Lower lobe of right lung (tissue), 2 donors: Measurements from ENCODE around the gene VKORC1. TPM values are rescaled to one million over a fixed set of nuclear protein-coding genes. Genes with fewer than 3 reads are reported as not detected.

Experiments
- ATAC-seq, 2 donors: fragments of 200-7000 bp; cut with Tn5 transposase; one replicate each; pipeline ENCODE4 v1.9.1; 2020 to 2022; ENCODE audit warnings: mild to moderate bottlenecking in 2 of 2, moderate library complexity in 2 of 2
- DNase-seq: peaks from one replicate; pipeline ENCODE4 v3.0.0-alpha.2; 2020
- H3K27ac ChIP-seq: fragments of 200-600 bp; one replicate; pipeline ENCODE4 v1.8.0; 2022
- H3K27me3 ChIP-seq: fragments of 200-600 bp; one replicate; pipeline ENCODE4 v1.8.0; 2022; ENCODE audit warnings: low read depth
- H3K36me3 ChIP-seq: fragments of 200-600 bp; one replicate; pipeline ENCODE4 v1.8.0; 2022; ENCODE audit warnings: mild to moderate bottlenecking
- H3K4me1 ChIP-seq: fragments of 200-600 bp; one replicate; pipeline ENCODE4 v1.8.0; 2022
- H3K4me3 ChIP-seq: fragments of 200-600 bp; one replicate; pipeline ENCODE4 v1.8.0; 2022; ENCODE audit warnings: mild to moderate bottlenecking
- H3K9me3 ChIP-seq: fragments of 200-600 bp; one replicate; pipeline ENCODE4 v1.8.0; 2022
- intact Hi-C: fragments of 100-400 bp; cut with DNase I; formaldehyde crosslinking; loops from one replicate; pipeline ENCODE4 v1.11.0; 2022
- total RNA-seq: library from RNA; stranded (reverse); fragmentation: NEBNext Ultra II Directional; extraction: Animal tissue kit (Norgen Biotek cat#: 25700); gene quantifications from one replicate; pipeline ENCODE4 v1.2.1, GENCODE V29; 2021
- TF ChIP-seq, protein P1 (sequence below): fragments of 200-600 bp; IDR thresholded peaks from one replicate; pipeline ENCODE4 v1.8.0; 2022; ENCODE audit warnings: antibody characterized with exemption, mild to moderate bottlenecking
- donor health status: DM: no; HTN: yes; CAD: no; lungs with severe emphysema.

Gene VKORC1
- total RNA-seq, 1 donor from 2014 or later: 65.6 TPM

DNA sequence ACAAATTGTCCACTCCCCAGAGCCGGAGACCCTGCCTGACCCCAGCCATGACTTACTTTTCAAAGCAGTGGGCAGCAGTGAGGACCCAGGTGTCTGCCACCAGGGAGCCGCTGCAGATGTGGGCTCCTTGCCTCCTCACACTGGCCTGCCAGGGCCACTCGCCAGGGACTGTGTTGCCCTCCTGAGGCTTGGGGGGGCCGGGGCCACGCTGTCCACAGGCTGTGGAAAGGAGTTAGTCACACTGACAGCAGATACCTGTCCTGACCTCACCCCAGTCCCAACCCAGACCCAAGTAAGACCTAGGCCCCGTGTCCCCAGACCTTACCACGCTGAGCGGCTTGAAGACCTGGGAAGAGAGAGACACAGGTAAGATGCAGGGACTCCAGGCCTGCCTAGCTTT lies 7.1 kb downstream of the VKORC1 start:
- Histone ChIP-seq H3K4me1 (no peaks in the 10 kb centered on the region), H3K9me3 (no peaks in the 10 kb centered on the region), H3K36me3 (peaks cover 66% of the 10 kb centered on the region), H3K27ac (no peak overlapping the region), H3K27me3 (no peaks in the 10 kb centered on the region), H3K4me3 (no peak overlapping the region)
- DNase-seq (no peak), ATAC-seq (no peak)
- intact Hi-C loops: no loop called here
- TF ChIP-seq, protein P1, sequence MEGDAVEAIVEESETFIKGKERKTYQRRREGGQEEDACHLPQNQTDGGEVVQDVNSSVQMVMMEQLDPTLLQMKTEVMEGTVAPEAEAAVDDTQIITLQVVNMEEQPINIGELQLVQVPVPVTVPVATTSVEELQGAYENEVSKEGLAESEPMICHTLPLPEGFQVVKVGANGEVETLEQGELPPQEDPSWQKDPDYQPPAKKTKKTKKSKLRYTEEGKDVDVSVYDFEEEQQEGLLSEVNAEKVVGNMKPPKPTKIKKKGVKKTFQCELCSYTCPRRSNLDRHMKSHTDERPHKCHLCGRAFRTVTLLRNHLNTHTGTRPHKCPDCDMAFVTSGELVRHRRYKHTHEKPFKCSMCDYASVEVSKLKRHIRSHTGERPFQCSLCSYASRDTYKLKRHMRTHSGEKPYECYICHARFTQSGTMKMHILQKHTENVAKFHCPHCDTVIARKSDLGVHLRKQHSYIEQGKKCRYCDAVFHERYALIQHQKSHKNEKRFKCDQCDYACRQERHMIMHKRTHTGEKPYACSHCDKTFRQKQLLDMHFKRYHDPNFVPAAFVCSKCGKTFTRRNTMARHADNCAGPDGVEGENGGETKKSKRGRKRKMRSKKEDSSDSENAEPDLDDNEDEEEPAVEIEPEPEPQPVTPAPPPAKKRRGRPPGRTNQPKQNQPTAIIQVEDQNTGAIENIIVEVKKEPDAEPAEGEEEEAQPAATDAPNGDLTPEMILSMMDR: no peak

GRCh38 chr16:31086629-31086906 lies 8.0 kb downstream of the VKORC1 start:
- ATAC-seq (no peak), DNase-seq (no peak)
- Histone ChIP-seq H3K4me3 (no peak overlapping the region), H3K36me3 (peaks cover 66% of the 10 kb centered on the region), H3K4me1 (no peaks in the 10 kb centered on the region), H3K27ac (no peak overlapping the region), H3K27me3 (no peaks in the 10 kb centered on the region), H3K9me3 (no peaks in the 10 kb centered on the region)
- TF ChIP-seq, protein P1: no peak
- intact Hi-C loops: no loop called here

GRCh38 chr16:31085873-31086628 lies 8.5 kb downstream of the VKORC1 start:
- H3K4me3 ChIP-seq: no peak overlapping the region

GRCh38 chr16:31085411-31085810 lies 9.2 kb downstream of the VKORC1 start:
- intact Hi-C loops: no loop called here
- DNase-seq (no peak), ATAC-seq (no peak)
- no peak overlapping the region for H3K4me3 ChIP-seq
- H3K9me3 ChIP-seq: no peaks in the 10 kb centered on the region
- H3K27ac ChIP-seq: no peak overlapping the region
- TF ChIP-seq, protein P1: no peak
- no peaks in the 10 kb centered on the region for H3K27me3 ChIP-seq
- no peaks in the 10 kb centered on the region for H3K4me1 ChIP-seq
- peaks cover 66% of the 10 kb centered on the region for H3K36me3 ChIP-seq

More at GRCh38 chr16:31085873-31086628, 8.5 kb downstream of the VKORC1 start:
- peaks cover 66% of the 10 kb centered on the region for H3K36me3 ChIP-seq
- TF ChIP-seq, protein P1: no peak
- H3K4me1 ChIP-seq: no peaks in the 10 kb centered on the region
- H3K9me3 ChIP-seq: no peaks in the 10 kb centered on the region
- DNase-seq: no peak
- intact Hi-C loops: no loop called here
- ATAC-seq: no peak
- no peak overlapping the region for H3K27ac ChIP-seq
- H3K27me3 ChIP-seq: no peaks in the 10 kb centered on the region

DNA sequence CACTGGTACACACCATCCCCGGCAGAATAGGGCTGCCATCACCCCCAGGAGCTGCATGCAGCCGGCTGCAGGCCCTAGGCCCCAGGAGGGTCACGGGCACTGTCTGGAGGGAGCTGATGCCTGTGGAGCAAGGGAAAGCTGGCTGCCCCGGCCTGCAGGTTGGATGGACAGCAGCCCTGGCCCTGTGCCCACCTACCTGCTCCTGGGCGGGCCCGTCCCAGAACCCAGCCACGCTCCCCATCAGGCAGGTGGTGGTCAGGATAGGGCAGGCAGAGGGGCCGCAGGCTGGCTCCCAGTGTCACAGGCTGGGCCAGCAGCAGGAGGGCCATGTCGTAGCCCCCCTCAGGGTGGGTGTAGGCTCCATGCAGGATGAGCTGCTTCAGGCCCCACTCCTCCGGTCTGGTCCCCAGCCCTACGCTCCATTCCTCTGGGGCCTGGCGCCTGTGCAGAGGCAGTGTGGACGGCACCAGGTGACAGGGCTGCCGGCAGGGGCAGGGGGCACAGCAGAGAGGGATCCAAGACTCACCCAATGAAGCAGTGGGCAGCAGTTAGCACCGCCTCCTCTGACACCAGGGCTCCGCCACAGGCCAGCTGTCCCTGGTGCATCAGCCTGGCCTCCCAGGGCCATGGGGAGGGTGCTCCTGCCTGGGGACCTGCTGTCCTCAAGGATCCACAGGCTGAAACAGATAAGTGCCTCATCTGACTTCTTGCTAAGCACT lies 9.9 kb downstream of the VKORC1 start:
- intact Hi-C loops: no loop called here
- Histone ChIP-seq H3K27ac (no peak overlapping the region), H3K9me3 (no peaks in the 10 kb centered on the region), H3K4me1 (no peaks in the 10 kb centered on the region), H3K36me3 (peaks cover 71% of the 10 kb centered on the region), H3K4me3 (no peak overlapping the region), H3K27me3 (no peaks in the 10 kb centered on the region)
- ATAC-seq: no peak
- DNase-seq: no peak
- TF ChIP-seq, protein P1: no peak
